SK-N-SH (cell line): ENCODE measurements around the gene HLA-DRB5. TPM values are rescaled to one million over a fixed set of nuclear protein-coding genes. Genes with fewer than 3 reads are reported as not detected.

Experiments
- CTCF ChIA-PET: fragments of 300-600, 350-600 bp; formaldehyde crosslinking; extraction: SDS; loops from one replicate; lab custom pipeline; 2021; lab: Yijun Ruan, JAX
- POLR2A ChIA-PET: fragments of 350-600 bp; sonication (Branson Sonifier 250); formaldehyde crosslinking; extraction: SDS; loops from one replicate; lab custom pipeline; 2020; ENCODE audit warnings: antibody characterized with exemption, inconsistent platforms; lab: Yijun Ruan, JAX
- DNase-seq: peaks from one replicate; pipeline ENCODE4 v3.0.0; 2012
- H2AFZ ChIP-seq: fragments of 200-600 bp; sonication (generic); 2 replicates; pipeline ENCODE4 v1.8.1; 2016; ENCODE audit warnings: antibody characterized with exemption, mild to moderate bottlenecking, low read depth
- H3F3A ChIP-seq: fragments of 200-600 bp; sonication (generic); replicated peaks from 2 replicates; pipeline ENCODE3; 2016; ENCODE audit warnings: antibody characterized with exemption, mild to moderate bottlenecking; ENCODE audit not compliant: insufficient read depth
- H3K27ac ChIP-seq, 2 experiments: fragments of 200-500 bp in 1 of 2; fragments of 200-600 bp in 1 of 2; sonication (Bioruptor generic) in 1 of 2; sonication (generic), shearing (Covaris generic) in 1 of 2; 2 replicates each; pipeline versions ENCODE4 v1.5.1 to v1.6.1; 2014 to 2016; ENCODE audit warnings: low read depth in 2 of 2, inconsistent platforms in 1 of 2, low read length in 1 of 2, mild to moderate bottlenecking in 1 of 2, mixed read lengths in 1 of 2
- H3K27me3 ChIP-seq: fragments of 200-600 bp; sonication (generic), shearing (Covaris generic); 2 replicates; pipeline ENCODE4 v1.6.1; 2016; ENCODE audit warnings: mixed run types; ENCODE audit not compliant: insufficient read depth
- H3K36me3 ChIP-seq, 2 experiments: fragments of 200-500 bp in 1 of 2; fragments of 200-600 bp in 1 of 2; sonication (Bioruptor generic) in 1 of 2; sonication (generic) in 1 of 2; replicated peaks in 1 of 2; 2 replicates each; pipeline versions ENCODE3 to v1.5.1; 2014 to 2016; ENCODE audit warnings: low read length in 1 of 2, mild to moderate bottlenecking in 1 of 2; ENCODE audit not compliant: insufficient read depth in 2 of 2, control insufficient read depth in 1 of 2
- H3K4me1 ChIP-seq, 2 experiments: fragments of 200-500 bp in 1 of 2; fragments of 200-600 bp in 1 of 2; sonication (Bioruptor generic) in 1 of 2; sonication (generic), shearing (Covaris generic) in 1 of 2; 2 replicates each; pipeline versions ENCODE4 v1.5.1 to v1.6.1; 2014 to 2016; ENCODE audit warnings: low read depth in 1 of 2, low read length in 1 of 2, mixed run types in 1 of 2; ENCODE audit not compliant: insufficient read depth in 2 of 2, control insufficient read depth in 1 of 2
- H3K4me2 ChIP-seq: fragments of 200-600 bp; sonication (generic), shearing (Covaris generic); 2 replicates; pipeline ENCODE4 v1.6.1; 2017; ENCODE audit warnings: mixed run types
- H3K4me3 ChIP-seq, 2 experiments: fragments of 200-500 bp in 1 of 2; fragments of 200-600 bp in 1 of 2; sonication (Bioruptor generic) in 1 of 2; sonication (generic), shearing (Covaris generic) in 1 of 2; 2 replicates each; pipeline versions ENCODE4 v1.5.1 to v1.8.1; 2014 to 2016; ENCODE audit warnings: low read depth in 2 of 2, inconsistent platforms in 1 of 2, low read length in 1 of 2, mild to moderate bottlenecking in 1 of 2, mixed read lengths in 1 of 2, moderate library complexity in 1 of 2
- H3K79me2 ChIP-seq: fragments of 200-600 bp; sonication (generic); 2 replicates; pipeline ENCODE4 v1.8.1; 2017; ENCODE audit warnings: mild to moderate bottlenecking; ENCODE audit not compliant: insufficient read depth
- H3K9ac ChIP-seq: fragments of 200-600 bp; sonication (generic); 2 replicates; pipeline ENCODE4 v1.6.1; 2017; ENCODE audit warnings: mixed run types
- H3K9me2 ChIP-seq: fragments of 200-600 bp; sonication (generic); 2 replicates; pipeline ENCODE4 v1.6.1; 2017; ENCODE audit warnings: mixed run types
- H3K9me3 ChIP-seq: fragments of 200-600 bp; sonication (generic); 2 replicates; pipeline ENCODE4 v1.6.1; 2017; ENCODE audit warnings: mixed run types, mild to moderate bottlenecking, moderate library complexity
- H4K20me1 ChIP-seq: fragments of 200-600 bp; sonication (generic); 2 replicates; pipeline ENCODE4 v1.6.1; 2017; ENCODE audit warnings: mild to moderate bottlenecking, mixed run types; ENCODE audit not compliant: insufficient read depth
- ELF1 ChIP-seq: IDR thresholded peaks from 2 replicates; pipeline ENCODE4 v1.4.0; 2012
- EP300 ChIP-seq, 2 experiments: IDR thresholded peaks; 2 replicates each; pipeline versions ENCODE4 v1.4.0 to v1.6.1; 2012; ENCODE audit warnings: borderline replicate concordance in 1 of 2, low read depth in 1 of 2, low read length in 1 of 2
- FOSL2 ChIP-seq: IDR thresholded peaks from 2 replicates; pipeline ENCODE4 v1.4.0; 2012; ENCODE audit warnings: low read depth, mild to moderate bottlenecking, moderate library complexity, borderline replicate concordance
- FOXJ3 ChIP-seq: sonication (generic); formaldehyde crosslinking; IDR thresholded peaks from 2 replicates; pipeline ENCODE4 v1.5.1; 2020; ENCODE audit warnings: mild to moderate bottlenecking, missing genetic modification reagents
- MEF2A ChIP-seq: IDR thresholded peaks from 2 replicates; pipeline ENCODE4 v1.4.0; 2012; ENCODE audit warnings: low read depth, borderline replicate concordance
- MXI1 ChIP-seq: IDR thresholded peaks from 2 replicates; pipeline ENCODE4 v1.6.1; 2012; ENCODE audit warnings: mild to moderate bottlenecking, low read depth, low read length, improper control_type of control experiment
- NFIC ChIP-seq: IDR thresholded peaks from 2 replicates; pipeline ENCODE4 v1.4.0; 2012; ENCODE audit warnings: borderline replicate concordance
- POLR2AphosphoS5 ChIP-seq: IDR thresholded peaks from 2 replicates; pipeline ENCODE4 v1.6.1; 2012; ENCODE audit warnings: low read depth, low read length
- RCOR1 ChIP-seq: fragments of 150-350 bp; IDR thresholded peaks from 2 replicates; pipeline ENCODE4 v1.6.1; 2017; ENCODE audit warnings: antibody characterized with exemption, low read length
- RFX5 ChIP-seq: IDR thresholded peaks from 2 replicates; pipeline ENCODE4 v1.6.1; 2012; ENCODE audit warnings: mild to moderate bottlenecking, improper control_type of control experiment, low read length
- RXRA ChIP-seq: IDR thresholded peaks from 2 replicates; pipeline ENCODE4 v1.4.0; 2012; ENCODE audit warnings: low read depth, mild to moderate bottlenecking, borderline replicate concordance
- SIN3A ChIP-seq: IDR thresholded peaks from 2 replicates; pipeline ENCODE4 v1.6.1; 2012; ENCODE audit warnings: low read depth, mild to moderate bottlenecking, low read length, moderate library complexity, borderline replicate concordance
- SMC3 ChIP-seq: IDR thresholded peaks from 2 replicates; pipeline ENCODE4 v1.6.1; 2012; ENCODE audit warnings: low read depth, low read length, improper control_type of control experiment
- TAF1 ChIP-seq: IDR thresholded peaks from 2 replicates; pipeline ENCODE4 v1.6.1; 2012; ENCODE audit warnings: low read depth, mild to moderate bottlenecking, low read length, moderate library complexity, borderline replicate concordance
- TCF12 ChIP-seq: IDR thresholded peaks from 2 replicates; pipeline ENCODE4 v1.4.0; 2012
- TEAD4 ChIP-seq: IDR thresholded peaks from 2 replicates; pipeline ENCODE4 v1.4.0; 2012; ENCODE audit warnings: mild to moderate bottlenecking, borderline replicate concordance; ENCODE audit not compliant: insufficient read depth
- YY1 ChIP-seq: IDR thresholded peaks from 2 replicates; pipeline ENCODE4 v1.4.0; 2012; ENCODE audit warnings: low read depth, mild to moderate bottlenecking
- WGBS: methylation state at CpG from one replicate; pipeline ENCODE4 v1.1.6; 2017; ENCODE audit warnings: low lambda C conversion rate; 5-methylcytosine and 5-hydroxymethylcytosine counted together
- polyA plus RNA-seq, 3 experiments: library from polyadenylated mRNA; depleted of rRNA; stranded (reverse); fragments of >200 nt; gene quantifications; 2 replicates each; pipeline ENCODE4 v1.2.3, GENCODE V29; 2012
- TF ChIP-seq, protein P1 (sequence below): IDR thresholded peaks from 2 replicates; pipeline ENCODE4 v1.4.0; 2012; ENCODE audit warnings: low read depth, borderline replicate concordance
- TF ChIP-seq, protein P2 (sequence below): IDR thresholded peaks from 2 replicates; pipeline ENCODE4; 2012
- TF ChIP-seq, protein P3 (sequence below): IDR thresholded peaks from 2 replicates; pipeline ENCODE4 v1.4.0; 2012; ENCODE audit warnings: low read depth

The HLA-DRB5 gene
- polyA plus RNA-seq, 1 of the 3 experiments (the other 2 are of a cell fraction) = not detected

DNA sequence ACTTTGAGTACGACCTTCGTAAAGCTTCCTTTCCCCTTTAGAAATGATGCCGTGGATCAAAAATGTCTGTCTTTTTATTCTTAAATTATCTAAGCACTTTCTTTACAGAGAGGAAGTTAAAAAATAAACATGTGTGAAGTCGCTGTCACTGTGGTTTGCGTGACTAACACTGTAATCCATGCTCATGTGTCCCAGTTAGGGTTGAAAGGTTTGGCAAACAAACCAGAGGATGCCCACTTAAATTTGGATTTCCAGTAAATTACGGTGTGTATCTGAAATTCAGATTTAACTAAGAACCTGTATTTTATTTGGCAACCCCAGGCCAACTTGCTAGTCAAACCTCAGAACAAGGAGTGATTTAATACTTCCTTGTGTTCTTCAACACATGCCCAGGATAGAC lies 38.5 kb upstream of the HLA-DRB5 start:
- H4K20me1 ChIP-seq = no peaks in the 10 kb centered on the region
- POLR2A ChIA-PET = no interaction called here
- H3K9me2 ChIP-seq = no peaks in the 10 kb centered on the region
- no peaks in the 10 kb centered on the region for H3K27me3 ChIP-seq
- H3K4me3 ChIP-seq = no peak overlapping the region
- 0% methylated on average over 2 of the region's 6 CpGs for WGBS
- no peaks in the 10 kb centered on the region for H3K79me2 ChIP-seq
- CTCF ChIA-PET = no interaction called here
- H3K9ac ChIP-seq = no peak overlapping the region
- no peak overlapping the region for H3K27ac ChIP-seq
- no peak for DNase-seq
- no peak overlapping the region for H3K4me2 ChIP-seq
- H3K4me1 ChIP-seq = no peaks in the 10 kb centered on the region
- H3K36me3 ChIP-seq = no peaks in the 10 kb centered on the region
- no peaks in the 10 kb centered on the region for H3K9me3 ChIP-seq
- H2AFZ ChIP-seq = no peak overlapping the region
- TF ChIP-seq MXI1 (no peak), SMC3 (no peak), EP300 (IDR thresholded peaks at IDR 0.05; ENCODE audit: borderline replicate concordance in 1 of 2, low read depth in 1 of 2, low read length in 1 of 2) (no peak), SIN3A (no peak), RFX5 (no peak), TCF12 (no peak), RCOR1 (no peak), TAF1 (no peak), YY1 (no peak), RXRA (no peak), MEF2A (no peak), TEAD4 (no peak), POLR2AphosphoS5 (no peak), ELF1 (no peak), FOXJ3 (CRISPR knock-in tag) (no peak), NFIC (no peak)
- TF ChIP-seq, protein P1, sequence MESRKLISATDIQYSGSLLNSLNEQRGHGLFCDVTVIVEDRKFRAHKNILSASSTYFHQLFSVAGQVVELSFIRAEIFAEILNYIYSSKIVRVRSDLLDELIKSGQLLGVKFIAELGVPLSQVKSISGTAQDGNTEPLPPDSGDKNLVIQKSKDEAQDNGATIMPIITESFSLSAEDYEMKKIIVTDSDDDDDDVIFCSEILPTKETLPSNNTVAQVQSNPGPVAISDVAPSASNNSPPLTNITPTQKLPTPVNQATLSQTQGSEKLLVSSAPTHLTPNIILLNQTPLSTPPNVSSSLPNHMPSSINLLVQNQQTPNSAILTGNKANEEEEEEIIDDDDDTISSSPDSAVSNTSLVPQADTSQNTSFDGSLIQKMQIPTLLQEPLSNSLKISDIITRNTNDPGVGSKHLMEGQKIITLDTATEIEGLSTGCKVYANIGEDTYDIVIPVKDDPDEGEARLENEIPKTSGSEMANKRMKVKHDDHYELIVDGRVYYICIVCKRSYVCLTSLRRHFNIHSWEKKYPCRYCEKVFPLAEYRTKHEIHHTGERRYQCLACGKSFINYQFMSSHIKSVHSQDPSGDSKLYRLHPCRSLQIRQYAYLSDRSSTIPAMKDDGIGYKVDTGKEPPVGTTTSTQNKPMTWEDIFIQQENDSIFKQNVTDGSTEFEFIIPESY = no peak
- TF ChIP-seq, protein P2, sequence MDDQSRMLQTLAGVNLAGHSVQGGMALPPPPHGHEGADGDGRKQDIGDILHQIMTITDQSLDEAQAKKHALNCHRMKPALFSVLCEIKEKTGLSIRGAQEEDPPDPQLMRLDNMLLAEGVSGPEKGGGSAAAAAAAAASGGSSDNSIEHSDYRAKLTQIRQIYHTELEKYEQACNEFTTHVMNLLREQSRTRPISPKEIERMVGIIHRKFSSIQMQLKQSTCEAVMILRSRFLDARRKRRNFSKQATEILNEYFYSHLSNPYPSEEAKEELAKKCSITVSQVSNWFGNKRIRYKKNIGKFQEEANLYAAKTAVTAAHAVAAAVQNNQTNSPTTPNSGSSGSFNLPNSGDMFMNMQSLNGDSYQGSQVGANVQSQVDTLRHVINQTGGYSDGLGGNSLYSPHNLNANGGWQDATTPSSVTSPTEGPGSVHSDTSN = no peak
- TF ChIP-seq, protein P3, sequence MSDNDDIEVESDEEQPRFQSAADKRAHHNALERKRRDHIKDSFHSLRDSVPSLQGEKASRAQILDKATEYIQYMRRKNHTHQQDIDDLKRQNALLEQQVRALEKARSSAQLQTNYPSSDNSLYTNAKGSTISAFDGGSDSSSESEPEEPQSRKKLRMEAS = no peak
- H3F3A ChIP-seq = no peaks in the 10 kb centered on the region

DNA sequence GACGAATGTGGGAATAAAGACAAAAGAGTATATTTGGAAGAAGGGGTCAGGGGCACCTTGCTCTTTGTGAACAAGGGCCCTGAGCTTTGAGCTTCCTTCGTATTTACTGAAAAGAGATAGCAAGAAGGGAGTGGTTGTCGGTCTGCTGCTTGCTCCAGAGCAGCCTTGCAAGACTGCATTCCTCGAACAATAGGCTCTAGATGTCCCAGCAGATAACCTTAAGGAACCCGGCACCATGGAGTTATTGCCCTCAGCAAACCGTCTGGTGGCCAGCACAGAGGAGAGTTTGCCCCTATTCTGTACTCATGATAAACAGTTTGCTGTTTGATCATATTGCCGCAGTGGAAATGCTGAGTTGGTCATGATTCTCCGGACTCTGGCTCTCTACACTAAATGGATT lies 36.9 kb upstream of the HLA-DRB5 start:
- Histone ChIP-seq H2AFZ (no peak overlapping the region), H3K79me2 (no peaks in the 10 kb centered on the region), H3K27me3 (no peaks in the 10 kb centered on the region), H3K27ac (no peak overlapping the region), H3F3A (no peaks in the 10 kb centered on the region), H4K20me1 (no peaks in the 10 kb centered on the region), H3K4me1 (no peaks in the 10 kb centered on the region), H3K4me3 (no peak overlapping the region), H3K36me3 (no peaks in the 10 kb centered on the region), H3K4me2 (no peak overlapping the region), H3K9me3 (no peaks in the 10 kb centered on the region), H3K9me2 (no peaks in the 10 kb centered on the region), H3K9ac (no peak overlapping the region)
- WGBS = 0% methylated on average over 2 of the region's 8 CpGs
- CTCF ChIA-PET = no interaction called here
- TF ChIP-seq, protein P1 = no peak
- no peak for TF ChIP-seq FOSL2
- TF ChIP-seq, protein P2 = no peak
- POLR2A ChIA-PET = no interaction called here
- DNase-seq = no peak
